SK-N-MC (cell line): Measurements from ENCODE around the gene STK16.

Experiments
- EZH2 ChIP-seq: fragments of 200-600 bp; sonication (generic); IDR thresholded peaks from one replicate; pipeline ENCODE4 v1.6.1; 2017; ENCODE audit warnings: antibody characterized with exemption
- FOXP2 ChIP-seq: optimal IDR thresholded peaks from 2 replicates; pipeline ENCODE3; 2011; ENCODE audit warnings: mild to moderate bottlenecking, moderate library complexity; ENCODE audit not compliant: insufficient read depth; ENCODE audit errors: extremely low read length, control extremely low read depth
- POLR2AphosphoS5 ChIP-seq: IDR thresholded peaks from 2 replicates; pipeline ENCODE4 v1.6.1; 2012; ENCODE audit warnings: mild to moderate bottlenecking, low read depth, low read length, borderline replicate concordance

GRCh38 chr2:219215871-219216534 is 29.3 kb upstream of the STK16 start:
- TF ChIP-seq POLR2AphosphoS5: no peak
- TF ChIP-seq EZH2: no peak
- TF ChIP-seq FOXP2: no peak
